ENCODE measurements around the gene SKIL.

GRCh38 chr3:170360916-170361315 is 3.4 kb downstream of the SKIL start:
- no peak for TF ChIP-seq CTCF (IDR thresholded peaks at IDR 0.05)
- no peak for TF ChIP-seq EZH2 (IDR thresholded peaks at IDR 0.05; ENCODE audit: borderline replicate concordance, insufficient read depth, low read depth, low read length, poor library complexity, severe bottlenecking)
